GM19467 (cell line): Measurements from ENCODE around the gene CLK1.
A peak's percentile ranks its signal among the peaks of the same experiment; 100 is the strongest.

Source experiments
- ATAC-seq: cut with Tn5 transposase; IDR thresholded peaks from one replicate; pipeline ENCODE4 v1.9.1; 2021; ENCODE audit warnings: mild to moderate bottlenecking, moderate library complexity; ENCODE audit not compliant: unreplicated experiment

Gene CLK1

GRCh38 chr2:200811333-200812121 lies 52.9 kb downstream of the CLK1 start, which contains the start of gene BZW1:
Gene BZW1 (plus strand): TSS chr2:200811910. CDS start chr2:200813218, 1,308 bp downstream.
- peak; percentile 70 for ATAC-seq

- ATAC-seq, result no peak
Observed at GRCh38 chr2:200810998-200811332, 53.5 kb downstream of the CLK1 start.

GRCh38 chr2:200810252-200810997 lies 54.0 kb downstream of the CLK1 start:
- no peak for ATAC-seq

- no peak for ATAC-seq
Observed at GRCh38 chr2:200809506-200810251, 54.8 kb downstream of the CLK1 start.
